WI38 (cell line): ENCODE results near the gene CREBRF.
A peak's percentile ranks its signal among the peaks of the same experiment; 100 is the strongest.

Experiments used
- H3K4me3 ChIP-seq: 2 replicates; pipeline ENCODE4 v1.5.1; 2011; ENCODE audit warnings: low read depth, mild to moderate bottlenecking, control low read depth, low read length
- TF ChIP-seq, protein P1 (sequence below): IDR thresholded peaks from 2 replicates; pipeline ENCODE4 v1.5.1; 2012; ENCODE audit warnings: low read depth, mild to moderate bottlenecking, control low read depth, low read length

CREBRF gene

DNA sequence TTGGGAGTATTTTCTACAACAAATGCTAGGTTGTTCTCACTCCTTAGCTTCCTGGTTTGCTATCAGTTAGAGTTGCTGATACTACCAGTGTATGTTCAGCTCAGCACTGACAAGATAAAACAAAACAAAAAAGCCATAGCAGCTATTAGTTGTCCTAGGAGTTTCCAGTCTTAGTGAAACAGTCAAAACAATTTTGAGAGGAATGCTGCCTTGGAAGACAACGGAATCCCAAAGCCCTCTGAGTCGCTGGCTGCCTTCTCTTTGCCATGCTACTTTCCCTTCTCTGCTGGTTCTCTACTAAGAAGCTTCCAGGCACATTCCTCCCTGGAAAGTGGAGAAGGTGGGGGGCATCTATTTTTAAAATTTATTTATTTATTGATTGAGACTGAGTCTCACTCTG lies 5.4 kb upstream of the CREBRF start:
- TF ChIP-seq, protein P1, sequence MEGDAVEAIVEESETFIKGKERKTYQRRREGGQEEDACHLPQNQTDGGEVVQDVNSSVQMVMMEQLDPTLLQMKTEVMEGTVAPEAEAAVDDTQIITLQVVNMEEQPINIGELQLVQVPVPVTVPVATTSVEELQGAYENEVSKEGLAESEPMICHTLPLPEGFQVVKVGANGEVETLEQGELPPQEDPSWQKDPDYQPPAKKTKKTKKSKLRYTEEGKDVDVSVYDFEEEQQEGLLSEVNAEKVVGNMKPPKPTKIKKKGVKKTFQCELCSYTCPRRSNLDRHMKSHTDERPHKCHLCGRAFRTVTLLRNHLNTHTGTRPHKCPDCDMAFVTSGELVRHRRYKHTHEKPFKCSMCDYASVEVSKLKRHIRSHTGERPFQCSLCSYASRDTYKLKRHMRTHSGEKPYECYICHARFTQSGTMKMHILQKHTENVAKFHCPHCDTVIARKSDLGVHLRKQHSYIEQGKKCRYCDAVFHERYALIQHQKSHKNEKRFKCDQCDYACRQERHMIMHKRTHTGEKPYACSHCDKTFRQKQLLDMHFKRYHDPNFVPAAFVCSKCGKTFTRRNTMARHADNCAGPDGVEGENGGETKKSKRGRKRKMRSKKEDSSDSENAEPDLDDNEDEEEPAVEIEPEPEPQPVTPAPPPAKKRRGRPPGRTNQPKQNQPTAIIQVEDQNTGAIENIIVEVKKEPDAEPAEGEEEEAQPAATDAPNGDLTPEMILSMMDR, result no peak
- no peak overlapping the region for H3K4me3 ChIP-seq

DNA sequence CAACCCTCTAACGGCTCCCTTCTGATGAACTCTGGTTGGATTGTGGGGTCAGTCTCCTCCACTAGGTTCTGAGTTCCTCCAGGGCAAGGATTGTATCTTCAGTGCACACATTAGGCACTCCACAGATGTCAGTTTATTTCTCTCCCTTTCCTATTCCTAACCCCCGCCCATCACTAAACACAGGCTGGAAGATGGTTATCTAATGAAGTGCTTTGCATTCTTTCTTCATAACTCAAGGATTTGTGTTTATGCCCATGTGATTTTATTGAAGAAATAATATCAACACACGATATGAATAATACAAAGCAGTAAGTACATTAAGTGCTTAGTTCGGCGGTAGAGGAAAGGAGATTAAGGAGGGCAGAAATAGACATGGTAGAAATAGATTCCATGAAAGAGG lies 4.4 kb upstream of the CREBRF start:
- H3K4me3 ChIP-seq, result no peak overlapping the region
- TF ChIP-seq, protein P1, result no peak

DNA sequence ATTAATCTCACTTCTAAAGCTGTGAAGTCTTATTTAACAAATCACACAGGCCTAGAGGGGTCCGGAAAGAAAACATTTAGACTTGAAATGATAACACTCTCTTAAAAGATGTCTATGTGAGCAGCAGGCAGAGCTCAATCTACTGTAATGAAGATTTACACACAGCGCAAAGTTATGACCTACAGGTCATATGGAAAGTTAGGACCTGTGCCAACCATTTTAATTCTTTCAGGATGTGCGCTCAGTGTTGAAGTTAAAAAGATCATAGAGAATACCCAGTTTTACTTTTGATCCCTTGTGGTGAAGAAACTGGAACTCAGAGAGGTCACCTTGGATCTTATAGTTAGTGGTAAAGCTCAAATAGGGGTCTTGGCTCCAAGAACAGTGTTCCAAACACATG lies 3.1 kb upstream of the CREBRF start:
- H3K4me3 ChIP-seq, result no peak overlapping the region
- TF ChIP-seq, protein P1, result no peak

DNA sequence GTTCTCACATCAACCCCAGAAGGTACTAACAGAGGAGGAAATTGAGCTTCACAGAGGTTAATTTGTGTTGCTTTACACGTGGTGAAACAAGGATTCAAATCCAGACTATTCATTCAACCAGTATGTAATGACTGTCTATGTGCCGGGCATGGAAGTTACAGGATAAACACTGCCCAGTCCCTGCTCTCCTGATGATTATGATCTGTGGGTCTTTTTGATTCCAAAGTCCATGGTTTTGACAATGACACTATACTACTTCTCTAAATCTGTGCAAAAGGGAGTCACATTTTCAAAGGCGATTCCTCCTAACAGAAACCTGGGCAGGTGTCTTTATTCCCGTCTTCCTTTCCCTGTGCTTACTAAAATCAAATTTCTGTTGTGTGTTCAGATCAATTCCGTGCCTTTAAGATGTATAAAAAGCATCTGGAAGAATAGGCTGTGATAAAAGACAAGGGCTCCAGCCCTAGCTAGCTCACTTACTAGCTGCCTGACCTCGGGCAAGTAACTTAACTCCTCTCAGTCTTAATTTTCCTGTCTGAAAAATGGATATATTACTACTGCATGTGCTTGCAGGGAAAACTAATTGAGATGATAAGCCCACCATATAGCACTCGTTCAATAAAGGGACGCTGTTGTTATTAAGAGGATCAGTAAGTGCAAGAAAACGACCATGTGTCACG lies 970 bp upstream of the CREBRF start:
- TF ChIP-seq, protein P1, result no peak

DNA sequence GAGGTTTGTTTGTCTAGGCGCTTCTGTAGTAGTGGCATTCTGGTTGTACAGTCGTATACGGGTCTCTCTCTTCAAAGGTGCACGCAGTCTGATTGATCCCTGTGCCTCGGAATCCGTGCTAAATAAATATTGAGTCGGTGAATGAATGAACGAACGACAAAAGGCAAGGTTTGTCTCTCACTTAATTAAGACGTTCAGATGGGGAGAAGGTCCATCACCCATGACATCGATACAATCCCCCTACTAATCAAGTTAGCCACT lies 500 bp upstream of the CREBRF start:
- peak overlapping the region; percentile 54 for H3K4me3 ChIP-seq
- TF ChIP-seq, protein P1, result no peak

More for the DNA sequence above, 970 bp upstream of the CREBRF start:
- peak overlapping the region; percentile 54 for H3K4me3 ChIP-seq

DNA sequence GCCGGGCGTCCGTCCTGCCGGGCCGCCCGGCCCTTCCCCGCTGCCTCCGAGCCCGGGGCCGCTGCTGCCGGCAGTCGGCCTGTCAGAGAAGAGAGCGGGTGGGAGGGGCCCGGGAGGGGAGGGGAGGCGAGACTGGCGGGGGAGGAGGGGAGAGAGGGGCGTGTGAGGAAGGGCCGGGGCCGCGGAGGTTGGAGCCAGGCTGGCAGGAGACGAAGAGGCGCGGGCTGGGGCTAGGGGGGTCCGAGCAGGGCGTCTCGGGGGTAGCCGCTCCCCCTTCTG lies 570 bp downstream of the CREBRF start:
- TF ChIP-seq, protein P1, result no peak
- H3K4me3 ChIP-seq, result peak overlapping the region; percentile 89

DNA sequence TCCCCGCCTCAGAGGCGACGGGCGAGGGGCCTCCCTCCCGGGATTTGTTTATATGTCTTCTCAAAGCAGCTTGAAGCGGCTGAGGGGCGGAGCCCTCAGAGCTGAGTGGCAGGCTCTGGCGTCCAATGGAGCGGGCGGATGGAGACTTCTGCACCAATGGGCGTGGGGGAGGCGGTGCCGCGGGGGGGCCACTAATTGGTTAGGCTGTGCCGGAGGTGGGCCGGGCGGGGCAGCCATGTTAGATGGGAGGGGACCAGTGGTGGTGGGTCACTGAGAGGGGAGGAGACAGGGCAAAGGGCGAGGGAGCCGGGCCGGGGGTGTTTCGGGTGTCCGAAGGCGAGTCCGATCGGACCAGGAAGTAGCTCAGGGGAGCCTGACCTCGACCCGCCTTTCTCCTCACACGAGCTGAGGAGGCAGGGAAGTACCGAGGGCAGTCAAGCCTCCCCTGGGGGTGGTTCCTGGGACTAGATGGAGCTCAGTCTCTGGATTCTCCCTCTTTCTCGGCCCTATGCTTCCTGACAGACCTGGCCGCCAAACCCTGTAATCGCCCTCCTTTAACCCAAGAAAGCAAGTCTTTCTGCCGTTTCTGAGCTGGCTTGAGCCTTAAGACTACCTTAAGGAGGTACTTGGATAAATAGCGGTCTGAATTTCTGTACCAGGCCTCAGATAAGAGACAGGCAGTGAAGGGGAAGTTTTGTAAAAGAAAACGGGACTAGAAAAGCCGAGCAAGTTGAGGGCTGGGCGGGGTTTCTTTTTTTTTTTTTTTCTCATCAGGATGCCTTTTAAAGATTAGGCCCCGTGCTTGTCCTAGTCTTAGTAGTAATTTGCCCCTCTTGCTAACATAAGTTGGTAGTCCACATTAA lies 1.1 kb downstream of the CREBRF start:
- peak overlapping the region; percentile 89 for H3K4me3 ChIP-seq
- TF ChIP-seq, protein P1, result peak; percentile 26; the same call in 1 of the 2 replicates
